Adipocyte (in vitro differentiated cells): Measurements from ENCODE around the gene CCDC102B.
"Not testable (repeated sequence)": the region's sequence is repeated elsewhere in the genome, so short reads cannot be mapped to it uniquely, and the experiment has no call there.

Source experiments
- DNase-seq: peaks from one replicate; pipeline ENCODE4 v3.0.0-alpha.2; 2015; ENCODE audit warnings: low read depth
- H3K27me3 ChIP-seq: replicated peaks from 2 replicates; pipeline ENCODE4 v1.7.0; 2013; ENCODE audit warnings: mild to moderate bottlenecking, low read length, moderate library complexity; ENCODE audit not compliant: control insufficient read depth, insufficient read depth
- H3K36me3 ChIP-seq: 2 replicates; pipeline ENCODE4 v1.7.0; 2013; ENCODE audit warnings: low read length, mild to moderate bottlenecking, moderate library complexity; ENCODE audit not compliant: control insufficient read depth, insufficient read depth, severe bottlenecking
- H3K4me1 ChIP-seq: 2 replicates; pipeline ENCODE4 v1.7.0; 2013; ENCODE audit warnings: mild to moderate bottlenecking, low read length, moderate library complexity; ENCODE audit not compliant: control insufficient read depth, insufficient read depth
- H3K4me3 ChIP-seq: 2 replicates; pipeline ENCODE4 v1.7.0; 2013; ENCODE audit warnings: mild to moderate bottlenecking, low read length, moderate library complexity
- H3K9ac ChIP-seq: 2 replicates; pipeline ENCODE4 v1.7.0; 2013; ENCODE audit warnings: mild to moderate bottlenecking, low read length, moderate library complexity
- H3K9me3 ChIP-seq: 2 replicates; pipeline ENCODE4 v1.7.0; 2013; ENCODE audit warnings: mild to moderate bottlenecking, low read length, moderate library complexity; ENCODE audit not compliant: control insufficient read depth

The CCDC102B gene

GRCh38 chr18:68783506-68783905, 14.4 kb upstream of the CCDC102B start:
- DNase-seq = no peak
- Histone ChIP-seq H3K4me3 (no peak overlapping the region), H3K9me3 (no peaks in the 10 kb centered on the region), H3K4me1 (peaks cover 13% of the 10 kb centered on the region), H3K9ac (no peak overlapping the region), H3K27me3 (no peaks in the 10 kb centered on the region), H3K36me3 (no peaks in the 10 kb centered on the region)

- no peak overlapping the region for H3K4me3 ChIP-seq
- H3K4me1 ChIP-seq = peaks cover 7% of the 10 kb centered on the region
- DNase-seq = no peak
- H3K9ac ChIP-seq = no peak overlapping the region
- H3K36me3 ChIP-seq = no peaks in the 10 kb centered on the region
- no peaks in the 10 kb centered on the region for H3K9me3 ChIP-seq
- H3K27me3 ChIP-seq = no peaks in the 10 kb centered on the region
Measured at GRCh38 chr18:68784071-68784470, 13.8 kb upstream of the CCDC102B start.

DNA sequence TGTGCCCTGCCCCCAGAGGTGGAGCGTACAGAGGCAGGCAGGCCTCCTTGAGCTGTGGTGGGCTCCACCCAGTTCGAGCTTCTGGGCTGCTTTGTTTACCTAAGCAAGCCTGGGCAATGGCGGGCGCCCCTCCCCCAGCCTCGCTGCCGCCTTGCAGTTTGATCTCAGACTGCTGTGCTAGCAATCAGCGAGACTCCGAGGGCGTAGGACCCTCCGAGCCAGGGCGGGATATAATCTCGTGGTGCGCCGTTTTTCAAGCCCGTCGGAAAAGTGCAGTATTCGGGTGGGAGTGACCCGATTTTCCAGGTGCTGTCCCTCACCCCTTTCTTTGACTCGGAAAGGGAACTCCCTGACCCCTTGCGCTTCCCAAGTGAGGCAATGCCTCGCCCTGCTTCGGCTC, 7.6 kb upstream of the CCDC102B start:
- not testable (repeated sequence) for H3K27me3 ChIP-seq, H3K4me3 ChIP-seq, H3K9me3 ChIP-seq, H3K36me3 ChIP-seq, DNase-seq, H3K9ac ChIP-seq
- H3K4me1 ChIP-seq = peaks cover 19% of the 10 kb centered on the region

GRCh38 chr18:68791801-68792200, 6.1 kb upstream of the CCDC102B start:
- Histone ChIP-seq H3K4me1 (peaks cover 23% of the 10 kb centered on the region), H3K9me3 (no peaks in the 10 kb centered on the region), H3K9ac (no peak overlapping the region), H3K27me3 (no peaks in the 10 kb centered on the region), H3K36me3 (no peaks in the 10 kb centered on the region), H3K4me3 (no peak overlapping the region)
- no peak for DNase-seq

DNA sequence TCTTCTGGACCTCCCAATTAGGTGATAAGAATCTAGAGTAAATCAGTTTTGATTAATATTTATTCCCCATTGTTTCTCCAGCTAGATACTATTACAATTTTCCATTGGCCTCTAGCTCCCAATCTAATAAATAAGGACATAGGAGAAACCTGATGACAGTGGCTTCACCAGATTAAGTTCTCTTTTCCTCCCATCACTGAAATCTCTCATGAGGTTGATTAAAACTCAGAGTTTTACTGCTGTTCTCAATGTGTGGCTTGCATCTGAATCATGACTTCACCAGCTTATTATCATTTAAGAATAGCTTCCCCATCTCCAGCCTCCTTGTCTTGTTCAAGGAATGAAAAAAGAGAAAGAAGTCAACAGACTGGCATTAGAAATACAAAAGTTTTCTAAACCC, 3.9 kb upstream of the CCDC102B start:
- no peak for DNase-seq
- no peaks in the 10 kb centered on the region for H3K36me3 ChIP-seq
- peaks cover 40% of the 10 kb centered on the region for H3K4me1 ChIP-seq
- H3K4me3 ChIP-seq = no peak overlapping the region
- H3K27me3 ChIP-seq = no peaks in the 10 kb centered on the region
- H3K9me3 ChIP-seq = no peaks in the 10 kb centered on the region
- no peak overlapping the region for H3K9ac ChIP-seq

- DNase-seq = peak; percentile 84
- Histone ChIP-seq H3K27me3 (no peaks in the 10 kb centered on the region), H3K9ac (no peak overlapping the region), H3K36me3 (no peaks in the 10 kb centered on the region), H3K4me3 (peak overlapping the region; percentile 9), H3K9me3 (no peaks in the 10 kb centered on the region), H3K4me1 (peaks cover 27% of the 10 kb centered on the region)
Measured at GRCh38 chr18:68796936-68797690, 767 bp upstream of the CCDC102B start.

GRCh38 chr18:68800075-68800474, 2.2 kb downstream of the CCDC102B start:
- DNase-seq = no peak
- no peaks in the 10 kb centered on the region for H3K9me3 ChIP-seq
- no peak overlapping the region for H3K9ac ChIP-seq
- H3K36me3 ChIP-seq = no peaks in the 10 kb centered on the region
- H3K27me3 ChIP-seq = no peaks in the 10 kb centered on the region
- peaks cover 31% of the 10 kb centered on the region for H3K4me1 ChIP-seq
- H3K4me3 ChIP-seq = no peak overlapping the region

DNA sequence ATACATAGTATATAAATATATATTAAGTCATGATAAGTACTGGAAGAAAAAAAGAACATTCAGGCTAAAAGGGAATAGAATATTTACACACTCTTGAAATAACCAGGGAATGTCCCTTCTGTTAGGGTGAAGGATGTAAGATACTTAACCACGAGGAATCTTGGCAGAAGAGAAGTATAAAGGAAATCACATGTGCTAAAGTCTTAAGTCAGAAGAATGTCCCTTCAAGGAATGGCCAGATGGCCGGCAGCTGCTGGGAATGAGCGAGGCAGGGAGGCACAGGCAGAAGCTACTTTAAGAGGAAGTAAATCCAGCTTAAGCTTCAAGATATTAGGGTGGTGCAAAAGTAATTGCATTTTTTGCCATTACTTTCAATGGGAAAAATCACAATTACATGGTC, 5.5 kb downstream of the CCDC102B start:
- no peak overlapping the region for H3K4me3 ChIP-seq
- no peaks in the 10 kb centered on the region for H3K27me3 ChIP-seq
- H3K9me3 ChIP-seq = no peaks in the 10 kb centered on the region
- no peaks in the 10 kb centered on the region for H3K36me3 ChIP-seq
- DNase-seq = peak; percentile 92
- peaks cover 11% of the 10 kb centered on the region for H3K4me1 ChIP-seq
- H3K9ac ChIP-seq = no peak overlapping the region

- no peaks in the 10 kb centered on the region for H3K9me3 ChIP-seq
- no peak for DNase-seq
Measured at GRCh38 chr18:68817584-68817983, 19.7 kb downstream of the CCDC102B start.

DNA sequence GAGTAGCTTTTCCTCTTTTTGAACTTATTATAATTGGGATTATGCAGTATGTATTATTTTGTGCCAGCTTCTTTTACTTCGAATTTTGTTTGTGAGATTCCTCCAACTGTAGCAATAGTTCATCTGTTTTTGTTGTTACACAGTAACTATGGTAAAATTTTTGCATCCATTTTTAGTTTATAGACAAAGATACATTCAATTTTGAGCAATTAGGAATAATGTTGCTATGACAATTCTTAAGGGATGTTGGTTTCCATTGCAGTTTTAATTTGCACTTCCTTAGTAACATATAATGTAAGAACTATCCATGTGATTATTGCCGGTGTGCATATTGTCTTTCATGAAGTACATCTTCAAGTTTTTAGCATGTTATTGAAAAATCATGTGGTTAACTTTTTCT, 20.7 kb downstream of the CCDC102B start:
- H3K27me3 ChIP-seq = no peaks in the 10 kb centered on the region
- H3K4me3 ChIP-seq = no peak overlapping the region
- H3K9ac ChIP-seq = no peak overlapping the region
- no peaks in the 10 kb centered on the region for H3K36me3 ChIP-seq
- DNase-seq = no peak
- H3K4me1 ChIP-seq = peaks cover 8% of the 10 kb centered on the region
- H3K9me3 ChIP-seq = no peaks in the 10 kb centered on the region

More at GRCh38 chr18:68817584-68817983, 19.7 kb downstream of the CCDC102B start:
- no peaks in the 10 kb centered on the region for H3K27me3 ChIP-seq
- H3K4me1 ChIP-seq = peaks cover 8% of the 10 kb centered on the region
- H3K9ac ChIP-seq = no peak overlapping the region
- H3K4me3 ChIP-seq = no peak overlapping the region
- H3K36me3 ChIP-seq = no peaks in the 10 kb centered on the region

DNA sequence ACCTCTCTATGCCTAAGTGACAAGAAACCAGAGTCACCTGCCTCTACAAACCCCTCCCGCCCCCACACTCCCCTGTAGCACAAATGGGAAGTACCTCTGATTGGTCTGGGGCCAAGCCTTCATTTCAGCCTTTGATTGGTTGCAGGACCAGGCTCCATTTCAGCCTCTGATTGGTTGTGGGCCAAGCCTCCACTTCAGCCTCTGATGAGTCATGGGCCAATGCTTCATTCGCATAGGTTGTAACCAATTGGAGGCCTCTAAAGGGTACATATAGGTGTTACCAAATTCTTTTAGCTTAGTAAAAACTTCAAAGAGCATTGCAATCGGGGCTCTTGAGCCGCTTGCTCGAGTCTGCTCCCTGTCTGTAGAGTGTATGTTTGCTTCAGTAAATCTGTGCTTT, 25.0 kb downstream of the CCDC102B start:
- no peak overlapping the region for H3K9ac ChIP-seq
- no peaks in the 10 kb centered on the region for H3K27me3 ChIP-seq
- no peak overlapping the region for H3K4me3 ChIP-seq
- H3K9me3 ChIP-seq = peaks cover 5% of the 10 kb centered on the region
- peaks cover 3% of the 10 kb centered on the region for H3K4me1 ChIP-seq
- H3K36me3 ChIP-seq = no peaks in the 10 kb centered on the region
- DNase-seq = no peak

GRCh38 chr18:68826121-68826520, 28.2 kb downstream of the CCDC102B start:
- Histone ChIP-seq H3K4me1 (no peaks in the 10 kb centered on the region), H3K9me3 (peaks cover 5% of the 10 kb centered on the region), H3K9ac (no peak overlapping the region), H3K4me3 (no peak overlapping the region), H3K27me3 (no peaks in the 10 kb centered on the region), H3K36me3 (no peaks in the 10 kb centered on the region)
- DNase-seq = no peak
